GM19025 (cell line): ENCODE measurements around the gene MTHFD1.
"Not testable (repeated sequence)": the region's sequence is repeated elsewhere in the genome, so short reads cannot be mapped to it uniquely, and the experiment has no call there.

Source experiments
- ATAC-seq: cut with Tn5 transposase; IDR thresholded peaks from one replicate; pipeline ENCODE4 v1.9.1; 2021; ENCODE audit warnings: mild to moderate bottlenecking, low read depth, moderate library complexity; ENCODE audit not compliant: unreplicated experiment

The MTHFD1 gene

DNA sequence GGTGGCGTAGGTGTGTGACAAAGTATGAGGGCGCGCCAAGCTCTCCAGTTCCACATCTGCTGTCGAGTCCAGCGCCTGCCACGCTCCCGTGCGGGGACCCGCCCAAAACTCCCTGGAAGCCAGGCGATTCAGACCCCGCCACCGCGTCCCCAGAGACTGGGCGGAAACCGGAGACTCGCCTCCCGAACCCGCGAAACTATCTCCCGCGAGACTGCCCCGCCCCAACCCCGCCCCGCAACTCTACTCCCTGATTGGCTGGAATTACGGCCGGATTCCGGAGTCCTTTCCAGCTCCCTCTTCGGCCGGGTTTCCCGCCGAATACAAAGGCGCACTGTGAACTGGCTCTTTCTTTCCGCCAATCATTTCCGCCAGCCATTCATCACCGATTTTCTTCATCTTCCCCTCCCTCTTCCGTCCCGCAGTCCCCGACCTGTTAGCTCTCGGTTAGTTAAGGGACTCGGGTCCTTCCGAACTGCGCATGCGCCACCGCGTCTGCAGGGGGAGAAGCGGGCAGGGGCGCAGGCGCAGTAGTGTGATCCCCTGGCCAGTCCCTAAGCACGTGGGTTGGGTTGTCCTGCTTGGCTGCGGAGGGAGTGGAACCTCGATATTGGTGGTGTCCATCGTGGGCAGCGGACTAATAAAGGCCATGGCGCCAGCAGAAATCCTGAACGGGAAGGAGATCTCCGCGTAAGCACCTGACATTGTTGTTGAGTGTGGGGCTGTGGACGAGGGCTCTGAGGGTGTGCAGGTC, at the start of gene MTHFD1:
Gene MTHFD1, plus strand, starts transcription at position 572 of the 751 bp plus-strand sequence. Its CDS starts 75 bp downstream, at position 647.
- peak; percentile 69 for ATAC-seq

DNA sequence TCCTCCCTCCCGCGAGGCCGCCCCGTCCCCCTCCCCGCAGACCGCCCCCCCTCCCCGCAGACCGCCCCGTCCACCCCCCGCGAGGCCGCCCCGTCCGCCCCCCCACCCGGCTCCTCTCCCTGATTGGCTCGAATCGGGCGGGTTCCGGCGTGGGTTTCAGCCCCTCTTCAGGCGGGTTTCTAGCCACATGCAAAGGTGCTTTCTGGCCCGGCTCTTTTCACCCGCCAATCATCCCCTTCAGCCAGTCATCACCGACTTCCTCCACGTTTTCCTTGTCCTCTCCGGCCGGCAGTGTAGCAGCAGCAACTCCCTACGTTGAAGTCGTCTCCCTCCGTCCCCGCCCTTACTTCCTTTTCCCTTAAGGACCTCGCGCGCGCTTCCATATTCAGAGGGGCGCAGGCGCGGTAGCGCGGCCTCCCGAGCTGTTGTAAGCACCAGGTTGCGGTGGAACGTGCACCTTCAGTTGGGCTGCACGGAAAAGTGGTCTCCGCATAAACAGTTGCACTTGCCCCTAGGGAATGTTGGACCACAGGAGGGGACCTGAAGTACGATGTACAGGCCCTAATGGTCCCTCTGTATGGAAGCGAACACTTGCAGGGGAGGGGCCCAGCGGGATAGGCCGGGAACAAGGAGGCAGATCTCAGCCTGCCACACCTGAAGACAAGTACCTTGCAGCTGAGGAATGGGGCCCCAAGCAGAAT, 49.4 kb upstream of the MTHFD1 start:
- peak; percentile 88 for ATAC-seq

DNA sequence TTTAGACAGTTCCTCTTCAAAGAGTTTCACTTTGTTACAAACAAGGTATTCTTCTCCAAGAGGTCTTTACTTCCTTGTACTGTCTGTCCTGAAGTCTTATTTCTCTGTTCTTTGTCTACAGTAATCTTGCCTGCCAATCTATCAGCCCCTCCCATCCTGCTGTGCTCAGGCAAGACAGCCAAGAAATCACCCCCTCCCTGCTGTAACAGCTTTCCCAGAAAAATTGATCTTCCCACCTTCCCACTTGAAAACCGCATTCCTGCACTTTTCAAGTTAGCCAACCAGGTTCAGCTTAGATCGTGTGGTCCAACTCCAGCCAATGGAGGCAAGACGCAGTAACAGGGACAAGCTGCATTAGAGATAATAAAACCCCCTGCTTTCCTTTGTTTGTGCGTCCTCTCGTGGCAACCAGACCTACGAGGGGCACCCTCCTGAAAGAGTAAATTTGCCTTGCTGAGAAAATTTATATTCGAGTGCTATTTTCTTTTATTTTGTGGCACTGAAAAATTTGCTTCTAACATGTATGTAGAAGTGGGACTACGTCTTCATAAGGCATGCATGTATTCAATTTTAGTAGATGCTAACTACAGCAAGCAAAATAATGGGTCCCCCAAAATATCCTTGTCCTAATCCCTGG, 47.5 kb upstream of the MTHFD1 start:
- no peak for ATAC-seq

DNA sequence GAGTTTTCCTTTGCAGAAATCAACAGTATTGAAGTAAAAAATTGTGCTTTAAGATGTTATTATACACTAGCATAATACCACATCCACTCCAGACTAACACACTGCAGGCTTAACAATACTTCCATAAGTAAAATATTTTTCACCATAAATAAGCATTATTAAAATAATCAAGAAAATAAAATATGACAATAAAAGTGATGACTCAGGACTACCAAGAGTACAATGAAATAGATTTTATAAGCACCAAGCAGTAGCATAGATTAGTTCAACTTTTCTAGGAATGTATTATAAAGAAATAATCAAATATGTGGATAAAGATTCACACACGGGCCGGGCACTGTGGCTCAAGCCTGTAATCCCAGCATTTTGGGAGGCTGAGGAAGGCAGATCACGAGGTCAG, 40.4 kb upstream of the MTHFD1 start:
- no peak for ATAC-seq

DNA sequence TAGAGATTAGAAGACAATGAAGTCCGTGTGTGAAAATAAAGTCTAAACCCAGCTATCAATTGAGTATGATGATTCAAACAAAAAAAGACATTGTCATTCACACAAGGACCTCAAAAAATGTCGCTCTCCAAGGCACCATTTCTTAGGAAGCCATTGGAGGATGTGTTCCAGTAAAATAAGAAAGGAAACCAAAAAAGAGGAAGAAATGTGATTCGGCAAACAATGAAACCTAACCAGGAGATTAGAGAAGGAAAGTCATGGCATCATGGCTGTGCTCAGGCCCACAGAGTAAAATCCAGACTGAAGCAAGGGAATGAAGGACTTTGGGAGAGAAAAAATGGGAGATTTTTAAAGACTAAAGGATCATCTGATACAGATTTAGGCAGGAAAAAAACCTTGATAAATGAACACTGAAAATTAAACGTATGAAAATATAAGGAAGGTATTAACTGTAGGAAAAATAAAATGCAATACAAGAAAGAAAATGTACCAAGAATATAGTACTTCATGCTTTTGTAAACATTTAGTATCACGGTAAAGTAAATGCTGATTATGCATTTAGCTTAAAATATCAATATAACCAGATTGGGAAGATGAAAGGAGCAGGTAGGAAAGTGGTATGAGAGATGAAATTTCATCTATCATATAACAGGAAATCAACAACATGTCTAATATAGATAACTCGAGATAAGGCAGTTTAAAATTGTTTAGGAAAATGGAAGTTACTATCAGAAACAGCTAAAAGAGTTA, 38.2 kb upstream of the MTHFD1 start:
- ATAC-seq = no peak

DNA sequence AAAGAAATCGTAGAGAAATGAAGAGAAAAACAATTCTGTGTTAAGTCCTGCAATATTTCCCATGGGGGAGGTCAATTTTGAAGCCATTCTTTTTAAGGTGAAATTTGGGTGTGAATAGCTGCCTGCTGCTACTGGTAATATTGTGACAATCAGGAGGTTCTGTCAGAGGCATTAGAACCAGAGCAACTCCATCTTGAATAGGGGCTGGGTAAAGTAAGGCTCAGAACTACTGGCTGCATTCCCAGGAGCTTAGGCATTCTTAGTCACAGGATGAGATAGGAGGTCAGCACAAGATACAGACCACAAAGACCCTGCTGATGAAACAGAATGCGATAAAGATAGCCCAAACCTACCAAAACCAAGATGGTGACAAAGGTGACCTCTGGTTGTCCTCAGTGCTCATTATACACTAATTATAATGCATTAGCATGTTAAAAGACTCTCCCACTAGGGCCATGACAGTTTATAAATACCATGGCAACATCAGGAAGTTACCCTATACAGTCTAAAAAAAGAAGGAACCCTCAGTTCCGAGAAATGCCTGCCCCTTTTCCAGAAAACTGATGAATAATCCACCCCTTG, 24.8 kb upstream of the MTHFD1 start:
- ATAC-seq = no peak

DNA sequence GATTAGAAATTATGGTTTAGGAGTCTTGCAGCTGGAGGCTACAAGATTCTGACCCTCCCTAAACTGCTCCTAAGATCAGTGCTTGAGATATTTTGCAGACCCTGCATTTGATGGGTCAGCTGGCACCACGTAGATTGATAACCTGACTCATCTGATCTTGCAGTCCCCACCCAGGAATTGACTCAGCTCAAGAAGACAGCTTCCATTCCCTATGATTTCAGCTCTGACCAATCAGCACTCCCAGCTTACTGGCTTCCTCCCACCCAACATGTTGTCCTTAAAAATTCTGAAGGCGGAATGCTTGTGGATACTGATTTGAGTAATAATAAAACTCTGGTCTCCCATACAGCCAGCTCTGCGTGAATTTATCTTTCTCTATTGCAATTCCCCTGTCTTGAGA, 23.2 kb upstream of the MTHFD1 start:
- ATAC-seq = no peak

DNA sequence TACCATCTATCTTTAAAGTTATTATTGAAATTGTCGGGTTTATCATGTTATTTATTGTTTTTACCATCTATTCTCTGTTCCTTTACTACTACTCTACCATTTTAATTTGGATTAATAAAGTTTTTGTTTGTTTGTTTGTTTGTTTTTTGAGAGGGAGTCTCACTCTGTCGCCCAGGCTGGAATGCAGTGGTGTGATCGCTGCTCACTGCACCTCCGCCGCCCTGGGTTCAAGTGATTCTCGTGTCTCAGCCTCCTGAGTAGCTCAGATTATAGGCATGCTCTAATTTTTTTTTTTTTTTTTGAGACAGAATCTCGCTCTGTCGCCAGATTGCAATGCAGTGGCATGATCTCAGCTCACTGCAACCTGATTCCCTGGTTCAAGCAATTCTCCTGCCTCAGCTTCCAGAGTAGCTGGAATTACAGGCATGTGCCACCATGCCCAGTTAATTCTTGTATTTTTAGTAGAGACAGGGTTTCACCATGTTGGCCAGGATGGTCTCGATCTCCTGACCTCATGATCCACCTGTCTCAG, 22.7 kb upstream of the MTHFD1 start:
- not testable (repeated sequence) for ATAC-seq

DNA sequence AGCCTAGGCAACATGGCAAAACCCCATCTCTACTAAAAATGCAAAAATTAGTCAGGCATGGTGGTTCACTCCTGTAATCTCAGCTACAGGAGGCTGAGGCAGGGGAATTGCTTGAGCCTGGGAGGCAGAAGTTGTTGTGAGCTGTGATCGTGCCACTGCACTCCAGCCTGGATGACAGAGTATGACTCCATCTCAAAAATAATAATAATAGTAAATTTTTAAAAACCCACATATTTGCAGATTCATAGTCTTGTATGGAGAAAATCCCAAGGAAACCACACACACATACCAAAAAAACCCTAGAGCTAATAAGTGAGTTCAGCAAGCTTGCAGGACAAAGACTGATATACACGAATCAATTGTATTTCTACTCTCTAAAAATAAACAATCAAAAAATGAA, 19.0 kb upstream of the MTHFD1 start:
- ATAC-seq = no peak

DNA sequence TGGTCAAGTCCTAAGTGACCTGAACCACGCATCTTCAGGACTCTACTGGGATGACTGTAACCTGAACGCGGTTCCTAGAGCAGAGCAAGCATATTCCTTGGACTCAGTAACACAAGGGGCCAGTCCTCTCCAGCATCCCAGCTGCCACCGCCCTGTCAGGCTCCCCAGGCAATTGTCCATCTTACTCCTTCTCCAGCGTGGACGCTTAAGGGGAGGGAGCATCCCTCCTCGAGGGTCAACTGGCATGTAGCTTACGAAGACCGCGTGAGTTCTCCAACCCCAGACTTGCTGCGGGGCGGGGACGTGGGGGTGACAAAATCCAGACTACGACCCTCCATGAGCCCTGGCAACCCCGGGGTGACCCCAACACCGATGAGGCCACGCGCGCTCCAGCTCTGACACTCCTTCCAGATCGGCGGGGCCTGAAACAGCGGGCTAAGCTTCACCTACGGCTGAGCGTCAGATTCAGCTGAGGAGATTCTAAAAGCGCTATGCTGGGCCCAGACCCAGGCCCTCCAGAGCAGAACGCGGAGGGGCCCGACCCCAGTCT, 846 bp upstream of the MTHFD1 start:
- ATAC-seq = peak; percentile 1

DNA sequence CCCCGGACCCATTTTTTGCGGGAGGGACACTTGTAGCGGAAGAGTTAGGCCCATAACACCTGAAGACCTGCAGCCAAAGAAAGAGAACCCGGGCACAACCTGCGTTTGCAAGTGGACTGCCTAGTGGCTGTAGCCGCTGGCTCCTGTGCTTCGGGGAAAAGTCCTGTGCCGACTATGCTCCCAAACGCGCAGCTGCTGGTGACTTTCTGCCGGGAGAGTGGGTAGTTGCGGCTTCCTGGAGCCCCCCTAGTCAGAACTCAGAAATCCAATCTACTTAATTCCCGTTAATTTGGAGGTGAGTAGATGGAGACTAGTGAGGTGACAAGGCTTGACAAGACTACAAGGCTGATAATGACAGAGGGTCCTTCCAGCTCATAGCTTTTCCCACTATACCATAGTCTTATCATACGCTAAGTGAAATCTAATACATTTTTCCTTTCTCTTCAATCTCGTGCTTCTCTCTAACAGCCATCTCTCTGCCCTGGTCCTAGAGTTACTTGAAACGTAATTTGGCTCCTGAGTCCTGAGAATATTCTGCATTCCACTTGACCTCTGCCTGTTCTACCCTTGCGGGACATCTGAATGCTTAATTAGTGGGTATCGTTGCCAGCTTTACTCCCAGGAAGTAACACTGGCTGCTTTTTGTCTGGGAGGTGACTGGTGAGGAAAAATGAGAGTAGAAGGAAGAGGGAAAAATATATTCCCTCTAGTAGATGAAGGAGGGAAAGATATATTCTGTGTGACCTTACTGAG, 556 bp downstream of the MTHFD1 start:
- no peak for ATAC-seq

DNA sequence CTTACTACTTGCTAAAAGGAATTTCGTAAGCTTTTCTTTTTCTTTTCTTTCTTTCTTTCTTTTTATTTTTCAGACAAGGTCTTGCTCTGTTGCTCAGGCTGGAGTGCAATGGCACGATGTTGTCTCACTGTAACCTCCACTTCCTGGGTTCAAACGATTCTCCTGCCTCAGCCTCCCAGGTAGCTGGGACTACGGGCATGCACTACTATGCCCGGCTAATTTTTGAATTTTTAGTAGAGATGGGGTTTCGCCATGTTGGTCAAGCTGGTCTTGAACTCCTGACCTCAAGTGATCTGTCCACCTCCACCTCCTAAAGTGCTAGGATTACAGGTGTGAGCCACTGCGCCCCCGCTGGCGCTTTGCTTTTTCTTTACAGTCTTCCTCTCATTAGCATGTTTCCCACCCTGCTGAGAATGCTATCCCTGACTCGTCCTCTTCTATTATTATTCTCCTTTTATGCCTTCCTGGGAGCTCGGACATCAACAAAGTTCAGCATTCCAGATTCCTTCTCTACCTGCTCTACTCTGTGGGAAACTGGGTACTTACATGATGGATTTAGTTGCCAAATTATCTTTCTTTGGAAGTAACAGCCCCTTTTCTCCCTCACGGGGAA, 3.1 kb downstream of the MTHFD1 start:
- ATAC-seq = no peak

DNA sequence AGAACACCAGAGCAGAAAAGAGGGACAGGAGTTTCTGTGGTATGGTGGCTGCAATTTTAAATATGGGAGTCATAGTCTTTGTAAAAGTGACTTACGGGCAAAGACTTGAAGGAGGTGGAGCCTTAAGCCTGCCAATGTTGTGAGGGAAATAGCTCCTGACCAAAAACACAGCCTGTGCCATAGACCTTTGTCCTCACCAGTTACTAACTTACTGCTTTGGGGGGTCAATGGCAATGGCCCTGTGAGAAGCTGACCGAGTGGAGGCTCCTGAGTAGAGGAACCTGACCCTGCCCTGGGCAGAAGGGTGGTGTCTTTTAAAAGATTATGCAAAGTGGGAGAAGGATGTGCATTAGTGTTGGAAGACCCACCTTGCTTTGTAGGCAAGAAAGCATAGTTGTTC, 3.8 kb downstream of the MTHFD1 start:
- no peak for ATAC-seq

DNA sequence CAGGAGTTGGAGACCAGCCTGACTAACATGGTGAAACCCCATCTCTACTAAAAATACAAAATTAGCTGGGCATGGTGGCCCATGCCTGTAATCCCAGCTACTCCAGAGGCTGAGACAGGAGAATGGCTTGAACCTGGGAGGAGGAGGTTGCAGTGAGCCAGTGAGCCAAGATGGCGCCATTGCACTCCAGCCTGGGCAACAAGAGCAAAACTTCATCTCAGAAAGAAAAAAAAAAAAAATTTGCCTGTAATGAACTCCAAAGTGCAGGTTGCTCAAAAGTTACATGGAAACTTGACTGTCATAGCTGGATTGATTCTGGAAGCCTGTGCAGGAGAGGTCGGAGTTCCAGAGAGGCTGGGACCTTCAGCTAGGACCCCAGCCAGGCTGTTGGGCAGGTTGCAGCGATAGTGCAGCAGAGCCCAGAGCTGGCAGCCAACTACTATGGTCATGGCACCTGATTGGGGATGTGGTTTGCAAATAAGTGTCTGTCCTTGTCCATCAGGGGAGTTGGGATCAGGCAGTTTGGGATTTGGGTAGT, 5.1 kb downstream of the MTHFD1 start:
- not testable (repeated sequence) for ATAC-seq

DNA sequence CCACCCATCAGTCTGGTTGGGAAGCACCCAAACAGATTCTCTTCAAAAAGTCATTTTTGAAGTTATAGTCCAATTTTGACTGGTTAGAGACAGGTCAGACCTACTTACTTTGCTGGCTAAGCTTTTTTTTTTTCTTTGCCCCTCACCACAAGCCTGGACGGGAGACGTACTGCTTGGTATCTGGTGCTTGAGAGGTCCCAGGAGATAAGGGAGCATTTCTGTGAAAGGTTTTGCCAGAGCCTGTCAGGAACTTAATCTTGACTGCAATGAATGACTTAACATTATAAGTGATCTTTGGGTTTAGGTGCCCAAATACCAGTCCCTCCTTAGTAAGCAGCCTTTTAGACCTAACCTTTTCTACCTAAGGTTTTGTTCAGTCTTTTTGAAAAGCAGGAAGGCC, 6.3 kb downstream of the MTHFD1 start:
- ATAC-seq = no peak

DNA sequence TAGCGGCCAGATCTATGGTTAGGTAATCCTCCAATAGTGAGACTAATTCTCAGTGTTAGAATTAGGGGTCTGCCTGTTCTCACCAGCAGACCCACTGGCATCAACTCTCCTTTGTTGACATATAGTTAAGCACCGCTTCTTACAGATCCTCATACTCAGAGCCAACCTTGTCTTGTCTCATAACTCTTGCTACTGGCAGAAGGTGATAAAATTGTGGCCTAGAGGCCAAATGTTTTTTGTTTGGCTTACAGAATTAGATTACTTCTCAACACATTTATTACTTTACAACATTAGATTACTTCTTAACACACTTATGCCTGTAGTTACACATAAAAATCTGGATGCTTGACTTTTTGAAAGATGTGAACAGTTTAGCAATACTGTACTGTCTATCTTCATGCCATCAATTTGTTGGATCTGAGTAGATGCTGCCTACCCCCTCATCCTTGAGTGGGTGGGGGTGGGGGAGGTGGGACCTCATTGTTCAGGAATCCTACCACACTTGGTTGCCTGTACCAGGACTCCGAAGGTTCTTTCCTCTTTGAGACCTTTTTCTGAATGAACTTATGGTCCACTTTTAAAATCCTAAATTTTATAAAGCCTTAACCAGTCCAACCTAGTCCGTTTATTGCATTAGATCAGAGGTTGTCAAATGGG, 7.0 kb downstream of the MTHFD1 start:
- ATAC-seq = no peak

DNA sequence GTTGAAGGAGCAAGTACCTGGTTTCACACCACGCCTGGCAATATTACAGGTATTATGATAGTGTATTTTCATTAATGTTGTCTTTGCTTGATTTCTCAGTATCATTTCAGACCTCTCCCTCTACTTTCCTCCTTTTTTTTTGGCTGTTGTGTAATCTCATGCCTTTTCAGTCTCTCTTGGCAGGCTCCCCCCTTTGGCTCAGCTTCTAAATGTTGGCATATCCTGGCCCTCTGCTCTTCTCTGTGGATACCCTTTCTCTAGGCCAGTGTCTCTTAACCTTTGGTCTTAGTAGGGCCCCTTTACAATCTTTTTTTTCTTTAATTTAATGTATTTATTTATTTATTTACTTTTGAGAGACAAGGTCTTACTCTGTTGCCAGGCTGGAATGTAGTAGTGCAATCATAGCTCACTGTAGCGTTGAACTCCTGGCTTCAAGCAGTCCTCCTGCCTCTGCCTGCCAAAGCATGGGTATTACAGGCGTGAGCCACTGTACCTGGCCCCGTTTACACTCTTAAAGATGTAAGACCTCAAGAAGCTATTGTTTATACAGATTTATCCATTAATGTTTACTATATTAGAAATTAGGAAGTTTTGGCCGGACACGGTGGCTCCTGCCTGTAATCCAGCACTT, 12.8 kb downstream of the MTHFD1 start:
- ATAC-seq = no peak

DNA sequence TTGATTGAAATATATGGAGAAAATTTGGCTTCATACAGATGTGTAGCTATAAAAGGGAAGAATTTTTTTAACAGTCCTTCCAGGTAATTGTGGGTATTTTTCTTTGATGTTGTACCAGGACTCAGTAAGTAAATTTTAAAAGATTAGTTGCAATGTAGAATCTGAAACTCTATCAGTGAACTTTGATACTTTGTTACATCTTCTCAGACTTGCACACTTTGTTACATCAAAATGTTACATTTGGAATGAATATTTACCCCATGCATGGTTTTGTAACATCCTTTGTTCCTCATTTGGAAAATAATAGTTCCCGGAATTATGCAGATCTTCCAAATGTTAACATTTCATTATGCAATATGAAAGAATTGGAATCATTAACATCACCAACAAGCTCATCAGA, 13.8 kb downstream of the MTHFD1 start:
- no peak for ATAC-seq
